ENCODE results near the gene WDR7. TPM values are rescaled to one million over a fixed set of nuclear protein-coding genes. Genes with fewer than 3 reads are reported as not detected.

The WDR7 gene
- total and polyA plus RNA-seq, 9 of the 15 experiments (the other 6 are each of a cell fraction or from before 2014, with no cell fraction given): 1.4 to 9.4 (median 5.3) TPM

- no peak for TF ChIP-seq KDM1A (IDR thresholded peaks at IDR 0.05)
- no peak for TF ChIP-seq MTA1 (IDR thresholded peaks at IDR 0.05; ENCODE audit: borderline replicate concordance)
- TF ChIP-seq ZSCAN29 (IDR thresholded peaks at IDR 0.05): no peak
- TF ChIP-seq IFI16 (CRISPR knock-in tag; IDR thresholded peaks at IDR 0.05): no peak
- TF ChIP-seq ZNF165 (CRISPR knock-in tag; IDR thresholded peaks at IDR 0.05; ENCODE audit: borderline replicate concordance): no peak
- no peak for TF ChIP-seq ZNF445 (CRISPR knock-in tag; IDR thresholded peaks at IDR 0.05; ENCODE audit: low read depth)
- no peak for TF ChIP-seq TGIF2 (CRISPR knock-in tag; IDR thresholded peaks at IDR 0.05)
- TF ChIP-seq ELF4 (CRISPR knock-in tag; IDR thresholded peaks at IDR 0.05): no peak
These were observed 192.1 kb downstream of the WDR7 start (continued) for GRCh38 chr18:56843241-56843640.

GRCh38 chr18:56844556-56844955, 193.4 kb downstream of the WDR7 start:
- Histone ChIP-seq H3K79me2 (ENCODE audit: control insufficient read depth, insufficient read depth, low read length) (no peaks in the 10 kb centered on the region), H3K4me2 (ENCODE audit: insufficient read depth, low read length) (no peak overlapping the region), H3K27me3 (ENCODE audit: control insufficient read depth in 2 of 2, insufficient read depth in 2 of 2, low read length in 2 of 2) (no peaks in the 10 kb centered on the region), H3K9me1 (ENCODE audit: control insufficient read depth, insufficient read depth, low read length) (no peaks in the 10 kb centered on the region), H3K9me3 (replicated peaks; ENCODE audit: control insufficient read depth, insufficient read depth, low read depth, low read length) (no peaks in the 10 kb centered on the region), H3K4me3 (no peak overlapping the region), H3K9ac (ENCODE audit: insufficient read depth in 1 of 2, low read depth in 2 of 2, low read length in 2 of 2) (no peak overlapping the region), H3K27ac (ENCODE audit: extremely low read depth, low read depth, low read length) (no peak overlapping the region; the same call in 2 of the 3 replicates), H4K20me1 (replicated peaks; ENCODE audit: control insufficient read depth, insufficient read depth, low read length) (no peaks in the 10 kb centered on the region), H2AFZ (ENCODE audit: low read depth, low read length) (no peak overlapping the region), H3K4me1 (replicated peaks in 1 of 2; ENCODE audit: control insufficient read depth in 2 of 2, insufficient read depth in 2 of 2, low read length in 2 of 2) (no peaks in the 10 kb centered on the region), H3K36me3 (ENCODE audit: control insufficient read depth, insufficient read depth, low read length) (no peaks in the 10 kb centered on the region)
- no peak for ATAC-seq
- CTCF ChIA-PET (ENCODE audit: low intra/inter-chr PET ratio): no interaction called here
- FAIRE-seq: no peak
- in situ Hi-C loops (cut with MboI): no loop called here
- TF ChIP-seq CC2D1A (IDR thresholded peaks at IDR 0.05): no peak
- peak; percentile 88 for TF ChIP-seq HMBOX1 (IDR thresholded peaks at IDR 0.05)
- peak; percentile 30; the same call in 1 of the 2 replicates for TF ChIP-seq TCF3 (CRISPR knock-in tag; IDR thresholded peaks at IDR 0.05)
- TF ChIP-seq EGR1 (conservative IDR thresholded peaks at IDR 0.05): no peak
- TF ChIP-seq ZNF232 (CRISPR knock-in tag; IDR thresholded peaks at IDR 0.05): no peak
- TF ChIP-seq BRF1 (IDR thresholded peaks at IDR 0.05; ENCODE audit: borderline replicate concordance, extremely low read depth, insufficient read length): no peak
- TF ChIP-seq ARID1B (IDR thresholded peaks at IDR 0.05): peak; percentile 48; the same call in 1 of the 2 replicates
- no peak for TF ChIP-seq POLR2A (conservative IDR thresholded peaks at IDR 0.05)
- peak; percentile 11 for TF ChIP-seq MEIS2 (IDR thresholded peaks at IDR 0.05; ENCODE audit: partially characterized antibody)
- TF ChIP-seq CBFA2T3 (IDR thresholded peaks at IDR 0.05): 0 out of 2 replicates have a peak, but pooled peaks have one; percentile 12
- TF ChIP-seq VEZF1 (CRISPR knock-in tag; IDR thresholded peaks at IDR 0.05): no peak
- peak in 1 of 4 experiments; percentile 3 for DNase-seq (ENCODE audit: extremely low read depth in 1 of 4, low spot score in 3 of 4)
- BruUV-seq (replicated peaks): no TSS peak
- intact Hi-C loops (cut with micrococcal nuclease): no loop called here
- POLR2A ChIA-PET: no interaction called here
- 56% methylated on average over 1 of the region's 1 CpG for WGBS (ENCODE audit: insufficient coverage, low coverage, missing lambda C conversion rate)

Measured in K562 (cell line).